Thymus (tissue), 11 donors: ENCODE results near the gene FLYWCH1. TPM values are rescaled to one million over a fixed set of nuclear protein-coding genes. Genes with fewer than 3 reads are reported as not detected.
A peak's percentile ranks its signal among the peaks of the same experiment; 100 is the strongest.

Source experiments
- DNase-seq, 9 donors: peaks; one replicate each; pipeline ENCODE4 v3.0.0-alpha.2; 2013; ENCODE audit warnings: low spot score in 9 of 9, low read depth in 6 of 9, missing footprints in 1 of 9
- H3K27ac ChIP-seq, 2 donors: one replicate each; pipeline ENCODE4 v1.5.1; 2013; ENCODE audit warnings: control low read depth in 1 of 2, low read depth in 1 of 2, low read length in 1 of 2, mild to moderate bottlenecking in 1 of 2, moderate library complexity in 1 of 2
- H3K27me3 ChIP-seq, 2 donors: one replicate each; pipeline ENCODE4 v1.5.1; 2013; ENCODE audit warnings: low read length in 1 of 2; ENCODE audit not compliant: control insufficient read depth in 2 of 2, insufficient read depth in 1 of 2
- H3K36me3 ChIP-seq, 2 donors: one replicate each; pipeline ENCODE4 v1.5.1; 2013; ENCODE audit warnings: low read length in 1 of 2, mild to moderate bottlenecking in 1 of 2, moderate library complexity in 1 of 2; ENCODE audit not compliant: control insufficient read depth in 2 of 2, insufficient read depth in 2 of 2
- H3K4me1 ChIP-seq, 2 donors: one replicate each; pipeline ENCODE4 v1.5.1; 2013; ENCODE audit warnings: low read length in 2 of 2; ENCODE audit not compliant: control insufficient read depth in 2 of 2, insufficient read depth in 2 of 2
- H3K4me3 ChIP-seq, 2 donors: one replicate each; pipeline ENCODE4 v1.5.1; 2013; ENCODE audit warnings: low read length in 2 of 2, control low read depth in 1 of 2, mild to moderate bottlenecking in 1 of 2
- H3K9me3 ChIP-seq, 2 donors: one replicate each; pipeline ENCODE4 v1.5.1; 2013; ENCODE audit warnings: low read length in 1 of 2, mild to moderate bottlenecking in 1 of 2; ENCODE audit not compliant: control insufficient read depth in 2 of 2, insufficient read depth in 1 of 2
- WGBS: extraction: QIAGEN DNeasy Blood & Tissue Kit; methylation state at CpG from one replicate; pipeline ENCODE4 v1.1.7; 2013; 5-methylcytosine and 5-hydroxymethylcytosine counted together
- polyA plus RNA-seq: library from polyadenylated mRNA; stranded (reverse); fragments of 200-250 nt; gene quantifications from one replicate; pipeline ENCODE4 v1.2.3, GENCODE V29; 2013
- total RNA-seq: library from RNA; stranded (reverse); fragments of 120-200 nt; gene quantifications from one replicate; pipeline ENCODE4 v1.2.4, GENCODE V29; 2013
- donor health status: healthy.

Gene FLYWCH1
- total and polyA plus RNA-seq, 2 donors, result 9.6 to 34.1 TPM

GRCh38 chr16:2874912-2875362, 36.8 kb upstream of the FLYWCH1 start:
- Histone ChIP-seq H3K27ac (no peak overlapping the region), H3K4me1 (peaks cover 0 to 3% of the 10 kb centered on the region in 2 donors), H3K36me3 (no peaks in the 10 kb centered on the region), H3K9me3 (peaks cover 2 to 10% of the 10 kb centered on the region in 2 donors), H3K4me3 (no peak overlapping the region), H3K27me3 (peaks cover 1 to 29% of the 10 kb centered on the region in 2 donors)
- DNase-seq, result peak in 7 of 9 donors; percentile 19 to 71 (median 42)
- WGBS, result 15% methylated on average over 25 of the region's 25 CpGs

GRCh38 chr16:2879854-2880508, 31.8 kb upstream of the FLYWCH1 start:
- Histone ChIP-seq H3K27ac (no peak overlapping the region), H3K36me3 (no peaks in the 10 kb centered on the region), H3K9me3 (peaks cover 6 to 28% of the 10 kb centered on the region in 2 donors), H3K4me3 (no peak overlapping the region), H3K27me3 (peaks cover 9 to 37% of the 10 kb centered on the region in 2 donors), H3K4me1 (peaks cover 13% of the 10 kb centered on the region in 2 donors)
- no peak for DNase-seq
- 96% methylated on average over 6 of the region's 6 CpGs for WGBS

- peaks cover 6 to 28% of the 10 kb centered on the region in 2 donors for H3K9me3 ChIP-seq
- H3K4me3 ChIP-seq, result peak overlapping the region; percentile 67 to 84
- H3K27ac ChIP-seq, result peak overlapping the region; percentile 35 to 81
- 11% methylated on average over 52 of the region's 52 CpGs for WGBS
- peaks cover 13% of the 10 kb centered on the region in 2 donors for H3K4me1 ChIP-seq
- H3K27me3 ChIP-seq, result peaks cover 9 to 29% of the 10 kb centered on the region in 2 donors
- no peaks in the 10 kb centered on the region for H3K36me3 ChIP-seq
- peak in 2 of 9 donors; percentile 7 to 29 for DNase-seq
Measured at GRCh38 chr16:2881783-2882649, 29.7 kb upstream of the FLYWCH1 start.

DNA sequence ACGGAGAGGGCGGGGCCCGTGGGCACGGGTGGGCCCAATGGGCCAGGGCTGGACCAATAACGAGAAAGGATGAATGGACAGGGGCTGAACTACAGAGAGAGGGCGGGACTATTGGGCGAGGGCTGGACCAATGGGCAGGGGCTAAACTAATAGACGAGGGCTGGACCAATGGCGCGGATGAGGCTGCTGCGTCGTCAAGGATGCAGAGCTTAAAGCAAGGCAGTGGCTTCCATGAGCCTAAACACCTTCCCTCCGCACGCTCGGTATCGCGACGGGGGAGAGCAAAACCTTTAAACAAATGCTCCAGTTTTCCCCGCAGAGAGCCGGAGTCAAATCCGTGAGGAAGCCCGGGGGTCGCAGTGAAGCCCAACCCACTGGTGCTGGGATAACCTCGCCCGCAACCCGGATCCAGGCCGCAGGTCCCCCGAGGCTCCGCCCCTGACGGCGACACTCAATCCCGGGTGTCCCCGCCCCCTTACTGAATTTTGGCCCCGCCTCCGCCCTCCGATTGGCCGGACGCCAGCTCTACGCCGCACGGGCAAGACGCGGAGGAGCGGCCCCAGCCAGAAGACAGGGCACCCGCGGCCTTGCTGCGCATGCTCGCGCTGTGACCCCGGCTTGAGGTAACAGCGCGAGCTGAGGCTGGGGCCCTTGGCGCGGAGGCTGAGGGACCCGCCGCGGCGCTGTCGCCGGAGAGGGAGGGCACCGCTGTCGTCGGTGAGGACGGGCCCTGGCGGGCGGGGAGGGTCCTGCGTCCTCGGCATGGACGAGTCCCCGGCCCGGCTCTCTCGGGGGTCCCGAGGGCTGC, 28.9 kb upstream of the FLYWCH1 start, which contains the start of gene FLYWCH2:
Gene FLYWCH2, plus strand, starts transcription at position 566 of the 808 bp plus-strand sequence. CDS start 13,235 bp downstream, outside the sequence.
- Histone ChIP-seq H3K4me3 (peak within 1 kb of the TSS; percentile 67 to 84), H3K27me3 (peaks cover 9 to 27% of the 10 kb centered on the region in 2 donors), H3K9me3 (peaks cover 6 to 28% of the 10 kb centered on the region in 2 donors), H3K36me3 (no peaks in the 10 kb centered on the region), H3K4me1 (peaks cover 13% of the 10 kb centered on the region in 2 donors), H3K27ac (peak within 1 kb of the TSS; percentile 83 to 90)
- DNase-seq, result peak; percentile 89 to 98 (median 96)
- under 1% methylated on average over 73 of the region's 73 CpGs for WGBS

- Histone ChIP-seq H3K27ac (peak overlapping the region in 1 of 2 donors; percentile 90), H3K27me3 (peaks cover 9 to 27% of the 10 kb centered on the region in 2 donors), H3K4me3 (peak overlapping the region; percentile 67 to 84), H3K4me1 (peaks cover 13% of the 10 kb centered on the region in 2 donors), H3K9me3 (peaks cover 6 to 28% of the 10 kb centered on the region in 2 donors), H3K36me3 (no peaks in the 10 kb centered on the region)
- 2% methylated on average over 31 of the region's 31 CpGs for WGBS
- no peak for DNase-seq
Measured at GRCh38 chr16:2883458-2883908, 28.2 kb upstream of the FLYWCH1 start.

DNA sequence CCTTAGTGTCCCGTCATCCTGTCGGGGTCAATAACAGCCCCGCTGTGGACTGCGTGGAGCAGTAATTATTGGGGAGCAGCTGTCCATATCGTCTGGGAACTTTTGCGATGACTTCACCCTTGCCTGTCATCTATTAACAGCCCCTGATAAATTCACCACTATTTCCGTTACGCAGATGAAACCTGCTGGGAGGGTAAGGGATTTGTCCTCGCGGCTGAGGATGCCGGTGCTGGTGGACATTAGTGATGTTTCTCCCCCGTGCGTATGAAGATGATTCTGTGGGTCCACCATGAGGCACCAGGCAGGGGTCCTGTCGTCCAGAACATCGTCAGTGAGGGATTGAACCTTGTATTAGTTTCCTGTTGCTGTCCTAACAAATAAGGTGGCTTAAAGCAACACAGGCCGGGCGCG, 27.7 kb upstream of the FLYWCH1 start:
- H3K27ac ChIP-seq, result peak overlapping the region in 1 of 2 donors; percentile 31
- H3K4me3 ChIP-seq, result peak overlapping the region; percentile 67 to 84
- peaks cover 13% of the 10 kb centered on the region in 2 donors for H3K4me1 ChIP-seq
- 89% methylated on average over 18 of the region's 18 CpGs for WGBS
- peaks cover 9 to 27% of the 10 kb centered on the region in 2 donors for H3K27me3 ChIP-seq
- H3K9me3 ChIP-seq, result peaks cover 6 to 25% of the 10 kb centered on the region in 2 donors
- H3K36me3 ChIP-seq, result no peaks in the 10 kb centered on the region
- no peak for DNase-seq

GRCh38 chr16:2894231-2894630, 17.5 kb upstream of the FLYWCH1 start:
- Histone ChIP-seq H3K36me3 (peaks cover 5 to 23% of the 10 kb centered on the region in 2 donors), H3K4me3 (no peak overlapping the region), H3K27me3 (no peaks in the 10 kb centered on the region), H3K27ac (no peak overlapping the region), H3K9me3 (no peaks in the 10 kb centered on the region), H3K4me1 (no peaks in the 10 kb centered on the region)
- DNase-seq, result no peak
- WGBS, result 96% methylated on average over 31 of the region's 31 CpGs

DNA sequence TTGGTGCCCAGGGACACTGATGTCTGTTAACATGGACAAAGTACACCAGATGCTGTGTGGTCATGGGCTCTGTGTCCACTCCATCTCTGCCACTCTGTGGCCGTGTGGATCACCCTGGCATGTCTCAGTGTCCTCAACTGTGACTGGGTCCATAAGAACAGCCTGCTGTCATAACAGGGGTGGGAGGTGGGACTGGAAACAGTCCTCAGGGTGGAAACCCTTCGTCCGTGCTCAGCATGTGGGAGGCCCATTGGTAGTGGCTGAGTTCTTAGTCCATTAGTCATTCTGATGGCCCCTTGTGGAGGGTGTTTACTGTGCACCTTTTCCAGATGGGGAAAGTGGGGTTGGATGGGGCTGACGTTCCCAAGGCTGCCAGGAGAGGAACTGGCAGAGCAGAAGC, 15.9 kb upstream of the FLYWCH1 start:
- Histone ChIP-seq H3K4me1 (no peaks in the 10 kb centered on the region), H3K4me3 (no peak overlapping the region), H3K36me3 (peaks cover 5 to 23% of the 10 kb centered on the region in 2 donors), H3K9me3 (no peaks in the 10 kb centered on the region), H3K27me3 (no peaks in the 10 kb centered on the region), H3K27ac (no peak overlapping the region)
- DNase-seq, result no peak
- 82% methylated on average over 4 of the region's 4 CpGs for WGBS
